ENCODE data around the gene NKG7. TPM values are rescaled to one million over a fixed set of nuclear protein-coding genes. Genes with fewer than 3 reads are reported as not detected.

NKG7 gene
- total and polyA plus RNA-seq, 2 of the 13 experiments (the other 11 are each of a cell fraction or from before 2014, with no cell fraction given): 0.40 TPM; not detected in 1

DNA sequence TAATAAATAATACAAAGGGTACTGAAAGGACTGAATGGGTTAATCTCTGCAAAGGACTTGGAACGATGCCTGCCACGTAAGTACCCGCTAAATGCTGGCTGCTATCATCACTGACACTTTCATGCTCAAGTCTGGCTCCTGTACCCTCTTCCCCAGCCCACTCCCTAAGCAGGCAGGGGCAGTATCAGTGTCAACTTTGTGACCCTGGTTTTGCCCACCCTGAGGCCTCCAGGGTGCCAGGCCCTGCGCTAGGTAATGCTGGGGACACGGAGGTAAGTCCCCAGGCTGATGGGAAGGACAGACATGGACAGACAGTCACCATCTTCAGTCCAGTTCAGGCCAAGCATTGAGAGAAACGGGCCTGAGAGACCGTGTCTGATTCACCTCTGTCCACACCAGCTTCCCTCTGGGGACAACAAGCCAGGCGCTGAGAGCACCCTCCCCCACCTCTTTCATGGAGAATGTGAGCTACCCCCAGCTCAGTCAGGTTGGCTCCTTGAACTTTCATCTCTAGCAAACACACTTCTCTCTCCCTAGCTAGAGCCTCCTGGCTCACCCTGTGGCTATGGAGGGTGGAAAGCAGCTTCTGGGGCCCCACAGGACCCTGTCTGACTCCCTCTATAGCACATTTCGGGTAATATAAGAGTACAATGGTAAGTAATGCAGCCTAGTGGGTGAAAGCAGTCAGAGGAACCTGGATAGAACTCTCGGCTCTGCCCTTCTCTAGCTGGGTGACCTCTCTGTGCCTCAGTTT lies 7.1 kb downstream of the NKG7 start:
- FAIRE-seq (peak; percentile 94), DNase-seq (ENCODE audit: low spot score) (peak; percentile 95), ATAC-seq (peak; percentile 37)
- H3K4me2 ChIP-seq (ENCODE audit: low read depth, low read length): peak overlapping the region; percentile 100
- H3K79me2 ChIP-seq (ENCODE audit: insufficient read depth, low read length): peaks cover 42% of the 10 kb centered on the region
- peaks cover 0 to 4% of the 10 kb centered on the region in 2 experiments; a peak in 2 of 5 replicates for H3K27me3 ChIP-seq (ENCODE audit: control insufficient read depth in 1 of 2, insufficient read depth in 2 of 2, low read length in 2 of 2)
- peaks cover 61% of the 10 kb centered on the region for H3K4me1 ChIP-seq (ENCODE audit: insufficient read depth, low read length)
- H2AFZ ChIP-seq (ENCODE audit: low read length): no peak overlapping the region
- H3K9me3 ChIP-seq (ENCODE audit: low read length): no peaks in the 10 kb centered on the region
- peak overlapping the region; percentile 100 for H3K27ac ChIP-seq (ENCODE audit: extremely low read length, insufficient read depth, low read length)
- H4K20me1 ChIP-seq (ENCODE audit: insufficient read depth, low read length): no peaks in the 10 kb centered on the region
- WGBS (ENCODE audit: low lambda C conversion rate): 1% methylated on average over 7 of the region's 10 CpGs
- H3K9ac ChIP-seq (ENCODE audit: insufficient read depth, low read depth, low read length): peak overlapping the region; percentile 100
- H3K36me3 ChIP-seq (replicated peaks in 1 of 2; ENCODE audit: control insufficient read depth in 1 of 2, insufficient read depth in 2 of 2, low read length in 2 of 2): no peaks in the 10 kb centered on the region
- POLR2A ChIA-PET: interaction anchor here (1.0 to 7.8 kb wide), 11 partner anchors 10 to 110 kb away, joined by 3 to 309 read pairs (median 7); partner anchors contain the start of genes C19orf84, LIM2 and VSIG10L
- BruUV-seq (replicated peaks): no TSS peak
- in situ Hi-C loops (cut with HindIII; ENCODE audit: extremely low pct_ligation_motif_present, low pct_unique_long_range_greater_than_20kb) (no loop called here), intact Hi-C loops (cut with micrococcal nuclease; ENCODE audit: unreplicated experiment) (no loop called here)
- CTCF ChIA-PET (ENCODE audit: low intra/inter-chr PET ratio, low total read pairs): no interaction called here
- peak overlapping the region; percentile 68 to 90 (median 80) for H3K4me3 ChIP-seq (replicated peaks in 1 of 3; ENCODE audit: insufficient read depth in 1 of 3, low read depth in 2 of 3, low read length in 3 of 3)
- TF ChIP-seq, protein P1, sequence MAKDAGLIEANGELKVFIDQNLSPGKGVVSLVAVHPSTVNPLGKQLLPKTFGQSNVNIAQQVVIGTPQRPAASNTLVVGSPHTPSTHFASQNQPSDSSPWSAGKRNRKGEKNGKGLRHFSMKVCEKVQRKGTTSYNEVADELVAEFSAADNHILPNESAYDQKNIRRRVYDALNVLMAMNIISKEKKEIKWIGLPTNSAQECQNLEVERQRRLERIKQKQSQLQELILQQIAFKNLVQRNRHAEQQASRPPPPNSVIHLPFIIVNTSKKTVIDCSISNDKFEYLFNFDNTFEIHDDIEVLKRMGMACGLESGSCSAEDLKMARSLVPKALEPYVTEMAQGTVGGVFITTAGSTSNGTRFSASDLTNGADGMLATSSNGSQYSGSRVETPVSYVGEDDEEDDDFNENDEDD (CRISPR knock-in tag; IDR thresholded peaks at IDR 0.05; ENCODE audit: borderline replicate concordance): no peak
- TF ChIP-seq, protein P2, sequence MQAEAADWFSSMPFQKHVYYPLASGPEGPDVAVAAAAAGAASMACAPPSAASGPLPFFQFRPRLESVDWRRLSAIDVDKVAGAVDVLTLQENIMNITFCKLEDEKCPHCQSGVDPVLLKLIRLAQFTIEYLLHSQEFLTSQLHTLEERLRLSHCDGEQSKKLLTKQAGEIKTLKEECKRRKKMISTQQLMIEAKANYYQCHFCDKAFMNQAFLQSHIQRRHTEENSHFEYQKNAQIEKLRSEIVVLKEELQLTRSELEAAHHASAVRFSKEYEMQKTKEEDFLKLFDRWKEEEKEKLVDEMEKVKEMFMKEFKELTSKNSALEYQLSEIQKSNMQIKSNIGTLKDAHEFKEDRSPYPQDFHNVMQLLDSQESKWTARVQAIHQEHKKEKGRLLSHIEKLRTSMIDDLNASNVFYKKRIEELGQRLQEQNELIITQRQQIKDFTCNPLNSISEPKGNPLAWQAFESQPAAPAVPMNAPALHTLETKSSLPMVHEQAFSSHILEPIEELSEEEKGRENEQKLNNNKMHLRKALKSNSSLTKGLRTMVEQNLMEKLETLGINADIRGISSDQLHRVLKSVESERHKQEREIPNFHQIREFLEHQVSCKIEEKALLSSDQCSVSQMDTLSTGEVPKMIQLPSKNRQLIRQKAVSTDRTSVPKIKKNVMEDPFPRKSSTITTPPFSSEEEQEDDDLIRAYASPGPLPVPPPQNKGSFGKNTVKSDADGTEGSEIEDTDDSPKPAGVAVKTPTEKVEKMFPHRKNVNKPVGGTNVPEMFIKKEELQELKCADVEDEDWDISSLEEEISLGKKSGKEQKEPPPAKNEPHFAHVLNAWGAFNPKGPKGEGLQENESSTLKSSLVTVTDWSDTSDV (CRISPR knock-in tag; IDR thresholded peaks at IDR 0.05): peak; percentile 22; the same call in 1 of the 2 replicates
- TF ChIP-seq MTA3 (CRISPR knock-in tag; IDR thresholded peaks at IDR 0.05) (no peak), ZNF496 (CRISPR knock-in tag; IDR thresholded peaks at IDR 0.05; ENCODE audit: insufficient replicate concordance) (no peak), HNRNPK (IDR thresholded peaks at IDR 0.05; ENCODE audit: low read depth, low read length, poor library complexity, severe bottlenecking) (no peak), JUND (CRISPR knock-in tag; IDR thresholded peaks at IDR 0.05) (peak; percentile 50; the same call in 1 of the 2 replicates), ZSCAN12 (CRISPR knock-in tag; IDR thresholded peaks at IDR 0.05) (no peak), ZNF652 (CRISPR knock-in tag; IDR thresholded peaks at IDR 0.05; ENCODE audit: borderline replicate concordance, low read depth) (peak; percentile 67; the same call in 1 of the 2 replicates)
- TF ChIP-seq, protein P3, sequence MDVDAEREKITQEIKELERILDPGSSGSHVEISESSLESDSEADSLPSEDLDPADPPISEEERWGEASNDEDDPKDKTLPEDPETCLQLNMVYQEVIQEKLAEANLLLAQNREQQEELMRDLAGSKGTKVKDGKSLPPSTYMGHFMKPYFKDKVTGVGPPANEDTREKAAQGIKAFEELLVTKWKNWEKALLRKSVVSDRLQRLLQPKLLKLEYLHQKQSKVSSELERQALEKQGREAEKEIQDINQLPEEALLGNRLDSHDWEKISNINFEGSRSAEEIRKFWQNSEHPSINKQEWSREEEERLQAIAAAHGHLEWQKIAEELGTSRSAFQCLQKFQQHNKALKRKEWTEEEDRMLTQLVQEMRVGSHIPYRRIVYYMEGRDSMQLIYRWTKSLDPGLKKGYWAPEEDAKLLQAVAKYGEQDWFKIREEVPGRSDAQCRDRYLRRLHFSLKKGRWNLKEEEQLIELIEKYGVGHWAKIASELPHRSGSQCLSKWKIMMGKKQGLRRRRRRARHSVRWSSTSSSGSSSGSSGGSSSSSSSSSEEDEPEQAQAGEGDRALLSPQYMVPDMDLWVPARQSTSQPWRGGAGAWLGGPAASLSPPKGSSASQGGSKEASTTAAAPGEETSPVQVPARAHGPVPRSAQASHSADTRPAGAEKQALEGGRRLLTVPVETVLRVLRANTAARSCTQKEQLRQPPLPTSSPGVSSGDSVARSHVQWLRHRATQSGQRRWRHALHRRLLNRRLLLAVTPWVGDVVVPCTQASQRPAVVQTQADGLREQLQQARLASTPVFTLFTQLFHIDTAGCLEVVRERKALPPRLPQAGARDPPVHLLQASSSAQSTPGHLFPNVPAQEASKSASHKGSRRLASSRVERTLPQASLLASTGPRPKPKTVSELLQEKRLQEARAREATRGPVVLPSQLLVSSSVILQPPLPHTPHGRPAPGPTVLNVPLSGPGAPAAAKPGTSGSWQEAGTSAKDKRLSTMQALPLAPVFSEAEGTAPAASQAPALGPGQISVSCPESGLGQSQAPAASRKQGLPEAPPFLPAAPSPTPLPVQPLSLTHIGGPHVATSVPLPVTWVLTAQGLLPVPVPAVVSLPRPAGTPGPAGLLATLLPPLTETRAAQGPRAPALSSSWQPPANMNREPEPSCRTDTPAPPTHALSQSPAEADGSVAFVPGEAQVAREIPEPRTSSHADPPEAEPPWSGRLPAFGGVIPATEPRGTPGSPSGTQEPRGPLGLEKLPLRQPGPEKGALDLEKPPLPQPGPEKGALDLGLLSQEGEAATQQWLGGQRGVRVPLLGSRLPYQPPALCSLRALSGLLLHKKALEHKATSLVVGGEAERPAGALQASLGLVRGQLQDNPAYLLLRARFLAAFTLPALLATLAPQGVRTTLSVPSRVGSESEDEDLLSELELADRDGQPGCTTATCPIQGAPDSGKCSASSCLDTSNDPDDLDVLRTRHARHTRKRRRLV (CRISPR knock-in tag; IDR thresholded peaks at IDR 0.05): peak; percentile 51; the same call in 1 of the 2 replicates
- TF ChIP-seq, protein P4, sequence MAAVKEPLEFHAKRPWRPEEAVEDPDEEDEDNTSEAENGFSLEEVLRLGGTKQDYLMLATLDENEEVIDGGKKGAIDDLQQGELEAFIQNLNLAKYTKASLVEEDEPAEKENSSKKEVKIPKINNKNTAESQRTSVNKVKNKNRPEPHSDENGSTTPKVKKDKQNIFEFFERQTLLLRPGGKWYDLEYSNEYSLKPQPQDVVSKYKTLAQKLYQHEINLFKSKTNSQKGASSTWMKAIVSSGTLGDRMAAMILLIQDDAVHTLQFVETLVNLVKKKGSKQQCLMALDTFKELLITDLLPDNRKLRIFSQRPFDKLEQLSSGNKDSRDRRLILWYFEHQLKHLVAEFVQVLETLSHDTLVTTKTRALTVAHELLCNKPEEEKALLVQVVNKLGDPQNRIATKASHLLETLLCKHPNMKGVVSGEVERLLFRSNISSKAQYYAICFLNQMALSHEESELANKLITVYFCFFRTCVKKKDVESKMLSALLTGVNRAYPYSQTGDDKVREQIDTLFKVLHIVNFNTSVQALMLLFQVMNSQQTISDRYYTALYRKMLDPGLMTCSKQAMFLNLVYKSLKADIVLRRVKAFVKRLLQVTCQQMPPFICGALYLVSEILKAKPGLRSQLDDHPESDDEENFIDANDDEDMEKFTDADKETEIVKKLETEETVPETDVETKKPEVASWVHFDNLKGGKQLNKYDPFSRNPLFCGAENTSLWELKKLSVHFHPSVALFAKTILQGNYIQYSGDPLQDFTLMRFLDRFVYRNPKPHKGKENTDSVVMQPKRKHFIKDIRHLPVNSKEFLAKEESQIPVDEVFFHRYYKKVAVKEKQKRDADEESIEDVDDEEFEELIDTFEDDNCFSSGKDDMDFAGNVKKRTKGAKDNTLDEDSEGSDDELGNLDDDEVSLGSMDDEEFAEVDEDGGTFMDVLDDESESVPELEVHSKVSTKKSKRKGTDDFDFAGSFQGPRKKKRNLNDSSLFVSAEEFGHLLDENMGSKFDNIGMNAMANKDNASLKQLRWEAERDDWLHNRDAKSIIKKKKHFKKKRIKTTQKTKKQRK (IDR thresholded peaks at IDR 0.05; ENCODE audit: low read length): no peak

All from HepG2 (cell line).